ENCODE results near the gene ACSM5.

Gene ACSM5

DNA sequence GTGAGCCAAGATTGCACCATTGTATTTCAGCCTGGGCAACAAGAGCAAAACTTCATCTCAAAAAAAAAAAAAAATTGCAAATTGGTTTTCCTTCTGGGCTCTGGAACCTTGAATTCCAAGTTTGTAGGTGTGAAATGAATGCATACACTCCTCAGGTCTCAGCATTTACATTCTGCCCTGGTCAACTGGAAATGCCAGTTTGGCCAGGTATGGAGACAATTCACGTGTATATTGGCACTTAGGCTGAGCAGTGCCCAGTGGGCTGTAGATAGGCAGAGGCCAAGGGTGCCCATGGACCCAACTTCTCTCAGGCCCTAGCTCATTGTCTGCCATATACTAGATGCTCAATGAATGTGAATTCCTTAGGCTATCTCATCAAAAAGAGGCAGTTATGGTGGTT lies 20.5 kb upstream of the ACSM5 start:
- Histone ChIP-seq H3K27me3 (ENCODE audit: control insufficient read depth, low read length) (no peaks in the 10 kb centered on the region), H3K9me2 (replicated peaks; ENCODE audit: control insufficient read depth, low read length) (no peaks in the 10 kb centered on the region), H3K79me2 (ENCODE audit: control insufficient read depth, low read length) (no peaks in the 10 kb centered on the region)

GRCh38 chr16:20391045-20391444 lies 18.3 kb upstream of the ACSM5 start:
- H3K36me3 ChIP-seq (ENCODE audit: control insufficient read depth, low read length) = no peaks in the 10 kb centered on the region
- H3K9me2 ChIP-seq (replicated peaks; ENCODE audit: control insufficient read depth, low read length) = no peaks in the 10 kb centered on the region
- H3K79me2 ChIP-seq (ENCODE audit: control insufficient read depth, low read length) = no peaks in the 10 kb centered on the region
- H3K4me3 ChIP-seq (ENCODE audit: low read length) = no peak overlapping the region
- H3K4me2 ChIP-seq (ENCODE audit: low read length) = no peak overlapping the region
- H4K20me1 ChIP-seq (ENCODE audit: control insufficient read depth, insufficient read depth, low read depth, low read length) = no peaks in the 10 kb centered on the region
- H3F3A ChIP-seq (ENCODE audit: control insufficient read depth, insufficient read depth) = no peaks in the 10 kb centered on the region
- no peaks in the 10 kb centered on the region for H3K4me1 ChIP-seq (ENCODE audit: control insufficient read depth, low read length)
- H3K27me3 ChIP-seq (ENCODE audit: control insufficient read depth, low read length) = no peaks in the 10 kb centered on the region
- TF ChIP-seq EZH2phosphoT487 (IDR thresholded peaks at IDR 0.05; ENCODE audit: borderline replicate concordance, low read length) (no peak), CTCF (IDR thresholded peaks at IDR 0.05; ENCODE audit: low read depth, low read length, poor library complexity, severe bottlenecking) (no peak)
- no peaks in the 10 kb centered on the region for H3K9me3 ChIP-seq (ENCODE audit: control insufficient read depth, insufficient read depth, low read length)
- H3K27ac ChIP-seq (ENCODE audit: low read depth, low read length) = no peak overlapping the region

More for the DNA sequence above, 20.5 kb upstream of the ACSM5 start:
- Histone ChIP-seq H3K4me1 (ENCODE audit: control insufficient read depth, low read length) (no peaks in the 10 kb centered on the region), H3K36me3 (ENCODE audit: control insufficient read depth, low read length) (no peaks in the 10 kb centered on the region), H4K20me1 (ENCODE audit: control insufficient read depth, insufficient read depth, low read depth, low read length) (no peaks in the 10 kb centered on the region), H3K9me3 (ENCODE audit: control insufficient read depth, insufficient read depth, low read length) (no peaks in the 10 kb centered on the region), H3F3A (ENCODE audit: control insufficient read depth, insufficient read depth) (no peaks in the 10 kb centered on the region), H3K4me3 (ENCODE audit: low read length) (no peak overlapping the region), H3K4me2 (ENCODE audit: low read length) (no peak overlapping the region), H3K27ac (ENCODE audit: low read depth, low read length) (no peak overlapping the region)
- TF ChIP-seq EZH2phosphoT487 (IDR thresholded peaks at IDR 0.05; ENCODE audit: borderline replicate concordance, low read length) (no peak), CTCF (IDR thresholded peaks at IDR 0.05; ENCODE audit: low read depth, low read length, poor library complexity, severe bottlenecking) (no peak)

DNA sequence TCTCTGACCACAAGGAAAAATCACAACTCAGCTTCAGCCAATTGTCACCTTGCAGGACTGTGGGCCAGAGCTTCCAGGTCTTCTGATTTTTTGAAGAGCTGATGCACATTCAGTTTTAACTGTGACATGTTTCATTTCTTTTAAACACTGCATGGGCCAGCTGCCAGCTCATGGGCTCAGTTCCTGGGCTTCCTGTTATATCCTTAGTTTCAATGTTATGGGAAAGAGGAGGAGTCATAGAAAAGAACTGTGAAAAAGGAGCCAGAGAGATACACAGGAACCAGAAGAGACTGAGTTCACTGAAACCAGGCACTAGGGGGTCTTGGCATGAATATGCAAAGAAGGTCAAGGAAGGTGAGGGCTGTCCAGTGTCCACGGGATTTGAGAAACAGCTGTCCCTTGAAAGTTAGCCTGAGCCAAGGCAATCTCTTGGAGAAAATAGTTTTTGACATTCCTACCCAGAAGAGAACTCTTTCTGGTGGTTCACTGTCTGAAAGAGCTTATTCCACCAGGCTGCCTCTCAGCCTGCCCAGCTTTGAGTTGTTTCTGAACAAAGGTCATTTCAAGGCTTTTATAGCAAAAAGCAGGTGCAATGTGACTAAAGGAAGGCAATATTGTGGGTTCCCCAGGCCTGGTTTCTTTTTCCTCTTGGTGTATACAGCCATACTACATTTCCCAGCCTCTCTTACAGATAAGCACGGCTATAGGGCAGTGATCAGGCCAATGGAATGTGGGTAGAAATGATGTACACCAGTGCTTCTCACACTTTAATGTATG lies 15.3 kb upstream of the ACSM5 start:
- Histone ChIP-seq H3K9me2 (replicated peaks; ENCODE audit: control insufficient read depth, low read length) (no peaks in the 10 kb centered on the region), H3K79me2 (ENCODE audit: control insufficient read depth, low read length) (no peaks in the 10 kb centered on the region), H3K4me3 (ENCODE audit: low read length) (no peak overlapping the region), H3K4me1 (ENCODE audit: control insufficient read depth, low read length) (no peaks in the 10 kb centered on the region), H3F3A (ENCODE audit: control insufficient read depth, insufficient read depth) (no peaks in the 10 kb centered on the region), H3K9me3 (ENCODE audit: control insufficient read depth, insufficient read depth, low read length) (no peaks in the 10 kb centered on the region), H4K20me1 (ENCODE audit: control insufficient read depth, insufficient read depth, low read depth, low read length) (no peaks in the 10 kb centered on the region), H3K36me3 (ENCODE audit: control insufficient read depth, low read length) (no peaks in the 10 kb centered on the region), H3K27me3 (ENCODE audit: control insufficient read depth, low read length) (no peaks in the 10 kb centered on the region), H3K27ac (ENCODE audit: low read depth, low read length) (no peak overlapping the region), H3K4me2 (ENCODE audit: low read length) (no peak overlapping the region)
- TF ChIP-seq CTCF (IDR thresholded peaks at IDR 0.05; ENCODE audit: low read depth, low read length, poor library complexity, severe bottlenecking) = no peak
- no peak for TF ChIP-seq EZH2phosphoT487 (IDR thresholded peaks at IDR 0.05; ENCODE audit: borderline replicate concordance, low read length)
